ENCODE measurements around the gene KBTBD4.

- TF ChIP-seq, protein P1, sequence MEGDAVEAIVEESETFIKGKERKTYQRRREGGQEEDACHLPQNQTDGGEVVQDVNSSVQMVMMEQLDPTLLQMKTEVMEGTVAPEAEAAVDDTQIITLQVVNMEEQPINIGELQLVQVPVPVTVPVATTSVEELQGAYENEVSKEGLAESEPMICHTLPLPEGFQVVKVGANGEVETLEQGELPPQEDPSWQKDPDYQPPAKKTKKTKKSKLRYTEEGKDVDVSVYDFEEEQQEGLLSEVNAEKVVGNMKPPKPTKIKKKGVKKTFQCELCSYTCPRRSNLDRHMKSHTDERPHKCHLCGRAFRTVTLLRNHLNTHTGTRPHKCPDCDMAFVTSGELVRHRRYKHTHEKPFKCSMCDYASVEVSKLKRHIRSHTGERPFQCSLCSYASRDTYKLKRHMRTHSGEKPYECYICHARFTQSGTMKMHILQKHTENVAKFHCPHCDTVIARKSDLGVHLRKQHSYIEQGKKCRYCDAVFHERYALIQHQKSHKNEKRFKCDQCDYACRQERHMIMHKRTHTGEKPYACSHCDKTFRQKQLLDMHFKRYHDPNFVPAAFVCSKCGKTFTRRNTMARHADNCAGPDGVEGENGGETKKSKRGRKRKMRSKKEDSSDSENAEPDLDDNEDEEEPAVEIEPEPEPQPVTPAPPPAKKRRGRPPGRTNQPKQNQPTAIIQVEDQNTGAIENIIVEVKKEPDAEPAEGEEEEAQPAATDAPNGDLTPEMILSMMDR (IDR thresholded peaks at IDR 0.05 in 4 of 5, conservative IDR thresholded peaks at IDR 0.05 in 1 of 5), result no peak
- no peak for TF ChIP-seq POLR2A (IDR thresholded peaks at IDR 0.05)
Measured at GRCh38 chr11:47592970-47593369, 14.2 kb upstream of the KBTBD4 start.
